ENCODE results near the gene IFRD1.

The IFRD1 gene

GRCh38 chr7:112521942-112522341 is 71.7 kb downstream of the IFRD1 start:
- DNase-seq = no peak

DNA sequence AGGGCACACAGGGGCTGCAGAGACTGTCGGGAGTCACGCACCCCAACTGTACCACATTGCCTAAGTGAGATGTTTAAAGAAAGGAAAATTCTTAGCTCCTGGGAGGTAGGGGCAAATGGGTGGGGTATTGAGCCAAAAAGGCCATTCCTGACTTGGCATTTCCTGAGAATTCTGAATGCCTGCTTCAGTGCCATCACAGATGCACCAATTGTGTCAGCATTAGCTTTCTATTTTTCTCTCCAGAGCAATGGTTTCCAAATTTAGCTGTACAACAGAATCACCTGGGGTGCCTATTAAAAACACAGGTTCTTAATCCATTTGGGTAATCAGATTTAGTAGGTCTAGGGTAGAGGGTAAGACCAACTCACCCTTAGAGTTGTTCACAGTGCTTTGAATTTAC is 73.6 kb downstream of the IFRD1 start:
- no peak for DNase-seq

Data from cortex of kidney (tissue), 1 donor.